SK-N-MC (cell line): Measurements from ENCODE around the gene RMI2.

Source experiments
- DNase-seq: peaks from one replicate; pipeline ENCODE4 v3.0.0-alpha.2; 2011; ENCODE audit warnings: low read depth, low spot score
- H3K27ac ChIP-seq: fragments of 200-600 bp; sonication (generic); 2 replicates; pipeline ENCODE4 v1.5.1; 2016; ENCODE audit warnings: mixed run types
- H3K36me3 ChIP-seq: fragments of 200-600 bp; sonication (generic); 2 replicates; pipeline ENCODE4 v1.6.1; 2017; ENCODE audit warnings: antibody characterized with exemption, low read length, mixed read lengths; ENCODE audit not compliant: insufficient read depth
- H3K4me3 ChIP-seq: fragments of 200-600 bp; sonication (generic); 2 replicates; pipeline ENCODE4 v1.5.1; 2016
- H3K9ac ChIP-seq: fragments of 200-600 bp; sonication (generic); 2 replicates; pipeline ENCODE4 v1.8.0; 2017; ENCODE audit warnings: mixed run types, mixed read lengths; ENCODE audit not compliant: insufficient read length
- H3K9me3 ChIP-seq: fragments of 200-600 bp; sonication (generic); 2 replicates; pipeline ENCODE4 v1.6.1; 2017; ENCODE audit warnings: low read depth, mild to moderate bottlenecking, antibody characterized with exemption, low read length, moderate library complexity, mixed read lengths
- EZH2 ChIP-seq: fragments of 200-600 bp; sonication (generic); IDR thresholded peaks from one replicate; pipeline ENCODE4 v1.6.1; 2017; ENCODE audit warnings: antibody characterized with exemption
- FOXP2 ChIP-seq: optimal IDR thresholded peaks from 2 replicates; pipeline ENCODE3; 2011; ENCODE audit warnings: mild to moderate bottlenecking, moderate library complexity; ENCODE audit not compliant: insufficient read depth; ENCODE audit errors: extremely low read length, control extremely low read depth
- POLR2AphosphoS5 ChIP-seq: IDR thresholded peaks from 2 replicates; pipeline ENCODE4 v1.6.1; 2012; ENCODE audit warnings: mild to moderate bottlenecking, low read depth, low read length, borderline replicate concordance

Gene RMI2

DNA sequence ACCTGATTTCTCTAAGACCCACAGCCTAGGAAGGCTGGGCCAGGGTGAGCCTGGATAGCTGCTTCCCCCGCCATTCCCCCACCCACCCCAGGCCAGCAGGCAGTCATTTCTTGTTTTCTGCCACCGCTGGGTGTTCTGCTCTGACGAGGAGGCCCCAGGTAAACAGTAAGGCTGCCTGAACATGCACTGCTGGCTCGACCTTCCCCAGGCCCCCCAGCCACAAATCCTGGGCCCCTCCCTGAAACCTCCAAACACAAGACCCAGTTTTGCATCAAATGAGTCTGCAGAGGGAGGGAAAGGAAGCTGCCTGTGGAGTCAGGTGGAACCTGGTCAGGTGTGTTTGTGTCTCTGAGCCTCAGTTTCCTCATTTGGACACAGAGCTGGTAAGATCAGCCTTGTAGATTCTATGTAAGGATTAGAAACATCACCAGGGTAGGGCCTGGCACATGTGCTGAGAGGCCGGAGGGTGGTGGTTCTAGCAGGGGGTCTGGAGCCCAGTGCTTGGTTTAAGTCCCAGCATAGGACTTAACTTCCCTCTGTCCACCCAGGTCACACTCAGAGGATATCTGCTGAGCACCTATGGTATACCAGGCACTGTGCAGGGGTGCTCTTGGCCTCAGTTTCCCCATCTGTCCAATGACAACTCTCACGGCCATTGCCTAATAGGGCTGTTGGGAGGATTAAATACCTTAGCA, 45.2 kb upstream of the RMI2 start:
- no peak for TF ChIP-seq FOXP2
- no peak for TF ChIP-seq POLR2AphosphoS5
- TF ChIP-seq EZH2: no peak
- H3K36me3 ChIP-seq: no peaks in the 10 kb centered on the region
- no peak overlapping the region for H3K4me3 ChIP-seq
- H3K27ac ChIP-seq: no peak overlapping the region
- DNase-seq: no peak
- no peaks in the 10 kb centered on the region for H3K9me3 ChIP-seq
- no peak overlapping the region for H3K9ac ChIP-seq

DNA sequence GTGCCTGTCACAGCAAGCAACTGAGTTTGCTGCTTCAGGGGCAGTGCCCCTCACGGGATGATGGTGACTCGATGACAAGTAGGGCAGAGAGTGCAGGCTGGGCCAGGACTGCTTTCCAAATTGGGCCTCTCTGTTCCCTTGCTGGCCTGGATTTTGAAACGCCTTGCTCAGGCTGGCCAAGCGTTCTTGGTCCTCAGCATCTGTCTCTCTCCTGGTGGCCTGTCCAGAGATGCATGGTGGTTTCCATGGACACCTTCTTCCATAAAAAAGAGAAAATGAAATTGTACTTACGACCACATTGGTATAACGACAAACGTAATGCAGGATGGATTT, 44.7 kb upstream of the RMI2 start:
- Histone ChIP-seq H3K9me3 (no peaks in the 10 kb centered on the region), H3K27ac (no peak overlapping the region), H3K9ac (no peak overlapping the region), H3K4me3 (no peak overlapping the region), H3K36me3 (no peaks in the 10 kb centered on the region)
- DNase-seq: no peak
- TF ChIP-seq FOXP2 (no peak), EZH2 (no peak), POLR2AphosphoS5 (no peak)

DNA sequence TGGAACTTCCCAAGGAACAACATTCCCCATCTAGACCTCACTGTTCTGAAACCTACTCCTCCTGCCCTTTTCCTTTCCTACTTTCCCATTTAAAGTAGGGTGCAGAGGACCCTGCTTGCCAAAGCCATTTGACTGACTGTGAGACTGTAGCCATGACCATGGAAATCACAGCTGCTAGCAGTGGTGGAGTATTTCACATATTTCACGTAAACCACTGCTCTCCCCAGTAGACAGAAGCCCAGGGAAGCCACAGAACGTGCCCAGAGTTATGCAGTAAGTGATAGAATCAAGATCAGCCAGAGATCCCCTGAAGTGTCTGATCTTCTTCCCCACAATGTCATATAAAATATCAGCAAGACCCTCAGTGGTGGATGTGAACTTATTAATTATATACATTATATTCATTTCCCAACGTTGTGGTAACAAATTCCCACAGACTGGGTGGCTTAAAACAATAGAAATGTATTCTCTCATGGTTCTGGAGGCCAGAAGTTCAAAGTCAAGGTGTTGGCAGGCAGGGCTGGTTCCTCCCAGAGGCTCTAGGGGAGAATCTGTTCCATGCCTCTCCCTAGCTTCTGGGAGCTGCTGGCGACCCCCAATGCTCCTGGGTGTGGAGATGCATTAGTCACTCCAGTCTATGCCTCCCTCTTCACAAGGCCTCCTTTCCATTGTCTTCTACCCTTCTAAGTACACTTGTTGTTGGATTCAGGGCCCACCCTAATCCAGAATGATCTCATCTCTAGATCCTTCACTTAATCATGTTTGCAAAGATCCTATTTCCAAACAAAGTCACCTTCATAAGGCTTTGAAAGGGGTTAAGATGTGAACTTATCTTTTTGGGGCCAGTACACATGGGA, 43.4 kb upstream of the RMI2 start:
- TF ChIP-seq EZH2 (no peak), FOXP2 (no peak), POLR2AphosphoS5 (no peak)
- Histone ChIP-seq H3K4me3 (no peak overlapping the region), H3K9me3 (no peaks in the 10 kb centered on the region), H3K27ac (no peak overlapping the region), H3K9ac (no peak overlapping the region), H3K36me3 (no peaks in the 10 kb centered on the region)
- DNase-seq: no peak

DNA sequence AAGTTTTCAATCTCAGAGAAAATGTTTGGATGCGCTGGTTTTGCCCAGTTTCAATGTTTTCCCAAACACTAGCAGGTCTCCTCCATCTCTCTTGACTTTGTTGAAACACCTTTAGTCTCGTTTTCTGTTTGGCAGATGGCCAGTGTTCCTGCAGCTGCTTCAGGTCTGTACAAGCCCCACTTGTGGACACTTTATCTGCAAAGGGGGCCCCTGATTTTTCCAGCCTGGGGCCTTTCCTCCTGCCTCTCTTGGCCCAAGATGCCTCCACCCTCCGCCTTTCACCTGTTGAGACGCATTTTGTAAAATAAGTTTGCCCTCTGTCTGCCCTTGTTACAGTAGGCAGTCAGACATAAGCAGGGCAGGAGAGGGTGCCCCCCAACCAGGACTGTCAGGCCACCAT, 42.3 kb upstream of the RMI2 start:
- H3K9me3 ChIP-seq: no peaks in the 10 kb centered on the region
- no peaks in the 10 kb centered on the region for H3K36me3 ChIP-seq
- no peak overlapping the region for H3K9ac ChIP-seq
- TF ChIP-seq EZH2 (no peak), POLR2AphosphoS5 (no peak), FOXP2 (no peak)
- no peak overlapping the region for H3K27ac ChIP-seq
- no peak for DNase-seq
- no peak overlapping the region for H3K4me3 ChIP-seq

DNA sequence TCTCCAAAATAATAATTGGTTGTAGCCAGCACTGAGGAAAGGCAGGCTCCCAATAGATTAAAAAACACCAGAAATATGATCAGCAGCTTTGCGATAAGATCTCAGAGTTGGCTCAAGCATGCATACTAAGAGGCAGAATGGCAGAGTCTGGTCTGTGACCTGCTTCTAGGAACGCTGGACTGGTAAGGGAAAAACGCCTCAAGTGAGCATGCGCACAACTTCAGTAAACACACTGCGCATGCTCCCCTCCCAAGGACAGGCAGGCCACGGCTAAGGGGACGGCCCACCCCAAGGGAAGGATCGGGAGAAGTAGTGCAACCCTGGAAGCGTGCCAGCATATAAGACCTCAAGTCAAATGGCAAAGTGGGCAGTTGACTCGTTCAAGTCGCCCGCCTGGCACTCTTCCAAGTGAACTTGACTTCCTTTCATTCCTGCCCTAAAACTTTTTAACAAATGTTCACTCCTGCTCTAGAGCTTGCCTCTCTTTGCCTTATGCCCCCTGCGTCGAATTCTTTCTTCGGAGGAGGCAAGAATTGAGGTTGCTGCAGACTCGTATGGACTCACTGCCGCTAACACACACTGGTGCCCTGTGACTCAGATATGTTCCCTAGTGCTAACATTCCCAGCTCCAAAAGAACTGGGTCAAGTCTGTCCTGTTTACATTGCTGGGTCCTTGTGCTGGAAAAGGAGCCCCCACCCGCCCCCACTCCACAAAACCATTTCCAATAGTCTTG, 41.7 kb upstream of the RMI2 start:
- TF ChIP-seq POLR2AphosphoS5: no peak
- no peak for DNase-seq
- no peak overlapping the region for H3K27ac ChIP-seq
- H3K4me3 ChIP-seq: no peak overlapping the region
- H3K36me3 ChIP-seq: no peaks in the 10 kb centered on the region
- H3K9ac ChIP-seq: no peak overlapping the region
- H3K9me3 ChIP-seq: no peaks in the 10 kb centered on the region

DNA sequence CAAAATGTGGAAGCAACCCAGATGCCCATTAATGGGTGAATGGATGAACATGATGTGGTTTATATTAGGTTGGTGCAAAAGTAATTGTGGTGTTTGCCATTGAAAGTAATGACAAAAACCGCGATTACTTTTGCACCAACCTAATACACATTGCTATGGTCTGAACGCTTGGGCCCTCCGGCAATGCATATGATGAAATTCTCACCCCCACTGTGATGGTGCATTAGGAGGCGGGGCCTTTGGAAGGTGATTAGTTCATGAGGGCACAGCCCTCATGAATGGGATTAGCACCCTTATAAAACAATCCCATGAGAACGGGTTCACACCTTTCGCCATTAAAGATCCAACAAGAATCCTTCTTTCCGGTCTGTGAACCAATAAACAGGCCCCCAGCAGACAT, 38.9 kb upstream of the RMI2 start:
- Histone ChIP-seq H3K9me3 (no peaks in the 10 kb centered on the region), H3K9ac (no peak overlapping the region), H3K4me3 (no peak overlapping the region), H3K36me3 (no peaks in the 10 kb centered on the region), H3K27ac (no peak overlapping the region)
- TF ChIP-seq FOXP2 (no peak), EZH2 (no peak)
- DNase-seq: no peak

DNA sequence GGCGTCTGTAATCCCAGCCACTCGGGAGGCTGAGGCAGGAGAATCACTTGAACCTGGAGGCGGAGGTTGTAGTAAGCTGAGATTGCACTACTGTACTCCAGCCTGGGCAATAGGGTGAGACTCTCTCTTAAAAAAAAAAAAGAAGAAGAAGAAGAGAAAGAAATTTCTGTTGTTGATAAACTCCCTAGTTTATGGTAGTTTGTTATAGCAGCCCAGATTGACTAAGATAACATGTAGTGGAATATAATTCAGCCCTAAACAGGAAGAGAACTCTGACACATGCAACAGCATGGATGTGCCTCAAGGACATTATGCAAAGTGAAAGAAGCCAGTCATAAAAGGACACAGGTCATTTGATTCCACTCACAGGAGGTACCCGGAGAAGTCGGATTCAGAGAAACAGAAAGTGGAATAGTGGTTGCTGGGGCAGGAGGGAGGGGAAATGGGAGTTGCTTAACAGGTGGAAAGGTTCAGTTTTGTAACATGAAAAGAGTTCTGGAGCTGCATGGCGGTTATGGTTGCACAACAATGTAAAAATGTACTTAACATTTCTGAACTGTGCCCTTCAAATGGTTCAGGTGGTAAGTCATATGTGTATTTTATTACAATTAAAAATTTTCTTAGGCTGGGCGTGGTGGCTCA, 38.1 kb upstream of the RMI2 start:
- Histone ChIP-seq H3K27ac (no peak overlapping the region), H3K9me3 (no peaks in the 10 kb centered on the region), H3K36me3 (no peaks in the 10 kb centered on the region), H3K9ac (no peak overlapping the region), H3K4me3 (no peak overlapping the region)
- TF ChIP-seq EZH2 (no peak), POLR2AphosphoS5 (no peak), FOXP2 (no peak)
- no peak for DNase-seq

DNA sequence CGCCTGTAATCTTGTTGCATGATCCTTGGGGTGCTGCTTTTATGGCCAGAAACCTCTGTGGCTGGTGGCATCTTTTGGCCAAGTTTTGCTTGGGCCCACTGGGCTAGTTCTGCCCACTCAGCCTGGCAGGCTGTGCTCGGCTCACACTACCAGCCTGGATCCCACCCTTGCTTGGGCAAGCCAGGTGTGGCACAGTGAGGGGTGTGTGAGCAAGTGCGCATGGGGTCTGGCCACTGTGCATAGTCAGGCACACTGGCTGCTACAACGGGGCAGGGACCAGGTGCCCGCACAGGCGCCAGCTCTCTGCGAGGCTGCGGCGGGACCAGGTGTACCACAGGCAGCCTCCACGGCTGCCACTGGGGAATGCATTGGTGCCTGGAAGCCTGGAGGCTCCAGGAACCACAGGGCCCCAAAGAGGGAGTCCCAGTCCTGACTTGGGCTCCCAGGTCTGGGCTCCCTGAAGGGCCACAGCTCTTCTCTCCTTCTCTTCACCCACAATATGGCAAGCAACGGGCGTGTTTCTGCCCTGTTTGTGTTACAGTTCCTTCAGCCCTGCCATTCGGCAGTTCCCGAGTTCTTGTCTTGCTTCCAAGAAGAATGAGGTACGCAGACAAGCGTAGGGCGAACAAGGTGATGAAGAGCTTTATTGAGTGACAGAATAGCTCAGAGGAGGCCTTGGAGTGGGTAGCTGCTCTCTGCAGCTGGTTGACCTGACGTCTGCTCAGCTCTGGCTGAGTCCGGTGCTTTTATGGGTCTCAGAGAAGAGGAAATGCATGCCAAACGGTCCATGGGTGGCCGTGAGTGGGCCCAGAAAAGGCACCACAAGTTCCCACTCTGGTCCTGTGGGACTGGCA, 37.4 kb upstream of the RMI2 start:
- no peak for DNase-seq
- H3K4me3 ChIP-seq: no peak overlapping the region
- TF ChIP-seq FOXP2: no peak
- no peak overlapping the region for H3K9ac ChIP-seq
- H3K36me3 ChIP-seq: no peaks in the 10 kb centered on the region
- no peaks in the 10 kb centered on the region for H3K9me3 ChIP-seq
- H3K27ac ChIP-seq: no peak overlapping the region
